Measurements from ENCODE around the gene SLC1A1.

SLC1A1 gene

DNA sequence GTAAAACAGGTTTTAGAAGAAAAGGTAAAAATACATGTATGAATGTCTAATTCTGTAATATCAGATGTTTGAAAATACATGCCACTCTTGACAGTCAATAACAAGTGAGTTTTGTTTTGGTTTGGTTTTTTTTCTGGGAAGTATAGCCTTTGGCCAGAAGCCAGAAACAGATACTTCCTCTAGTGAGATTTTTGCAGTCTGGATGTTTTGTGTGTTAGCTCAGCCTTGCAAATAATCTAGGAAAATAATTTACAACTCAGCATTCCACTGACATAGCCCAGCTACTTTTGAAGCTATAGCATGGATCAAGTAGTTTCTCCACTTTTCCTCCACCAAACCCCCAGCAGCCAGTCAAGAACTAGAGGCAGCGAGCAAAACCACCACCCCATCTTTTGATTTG is 56.7 kb downstream of the SLC1A1 start:
- DNase-seq = no peak

DNA sequence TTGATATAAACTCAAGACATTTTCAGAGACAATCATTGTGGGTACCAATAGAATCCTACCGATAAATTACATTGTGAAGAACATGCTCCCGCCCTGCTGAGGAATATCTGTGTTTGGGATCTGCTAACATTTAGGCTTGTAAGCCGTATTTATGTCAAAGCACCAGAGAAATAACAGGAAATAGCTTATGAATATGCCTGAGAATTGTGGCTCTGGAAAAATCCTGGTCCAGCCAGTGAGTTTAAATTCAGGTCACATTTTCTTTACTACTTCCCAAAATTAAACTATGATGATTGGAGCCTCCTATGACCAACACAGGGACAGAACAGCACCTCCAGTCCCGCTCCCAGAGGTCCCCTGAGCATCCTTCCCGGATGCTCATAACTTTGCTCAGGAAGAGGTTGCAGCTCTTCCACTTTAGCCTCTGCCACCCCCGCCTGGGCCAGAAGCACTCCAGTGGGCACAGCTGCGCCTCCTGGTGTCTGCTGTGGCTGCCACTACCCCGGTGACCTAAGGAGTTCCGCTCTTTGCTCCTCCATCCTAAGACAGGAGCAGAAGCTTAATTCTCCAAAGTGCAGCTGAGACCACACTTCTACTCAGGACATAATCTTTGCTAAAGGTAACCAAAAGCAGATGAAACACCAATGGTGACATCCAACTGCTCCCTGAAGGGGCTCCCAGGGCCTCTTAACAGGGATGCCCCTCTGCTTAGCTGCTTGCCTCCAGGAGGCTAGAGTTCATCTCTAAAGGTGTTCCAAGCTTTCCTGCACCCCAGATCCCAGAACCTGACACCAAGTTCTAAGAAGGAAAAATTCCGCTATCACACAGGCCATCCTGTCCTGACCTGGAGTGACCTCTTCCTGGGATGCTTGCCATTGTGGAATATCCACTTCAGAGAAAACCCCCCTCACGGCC is 58.8 kb downstream of the SLC1A1 start:
- DNase-seq = no peak

DNA sequence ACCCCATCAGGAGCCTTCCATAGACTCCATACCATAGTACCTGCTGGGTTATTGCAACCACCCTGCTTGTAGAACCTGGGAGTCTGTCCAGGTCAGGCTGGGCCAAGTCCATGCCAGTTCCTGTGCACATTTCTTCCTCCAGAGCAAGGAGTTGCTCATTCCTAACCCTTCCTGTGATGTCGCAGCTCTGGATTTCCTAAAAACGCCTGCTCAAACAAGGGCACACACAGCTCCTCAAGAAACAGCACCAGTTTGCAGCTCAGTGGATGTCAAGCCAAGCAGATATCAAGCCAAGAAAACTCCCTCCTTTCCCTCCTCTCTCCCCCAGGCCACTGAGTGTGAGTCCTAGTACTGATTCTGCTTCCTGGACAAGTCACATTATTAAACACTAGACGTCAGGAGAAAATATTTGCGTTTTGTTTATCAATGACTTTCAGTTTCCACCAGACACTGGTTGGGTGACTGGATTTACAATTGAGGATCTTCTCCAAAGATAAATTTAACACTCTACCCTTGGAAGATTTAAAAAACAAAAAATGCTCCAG is 59.6 kb downstream of the SLC1A1 start:
- DNase-seq = no peak

DNA sequence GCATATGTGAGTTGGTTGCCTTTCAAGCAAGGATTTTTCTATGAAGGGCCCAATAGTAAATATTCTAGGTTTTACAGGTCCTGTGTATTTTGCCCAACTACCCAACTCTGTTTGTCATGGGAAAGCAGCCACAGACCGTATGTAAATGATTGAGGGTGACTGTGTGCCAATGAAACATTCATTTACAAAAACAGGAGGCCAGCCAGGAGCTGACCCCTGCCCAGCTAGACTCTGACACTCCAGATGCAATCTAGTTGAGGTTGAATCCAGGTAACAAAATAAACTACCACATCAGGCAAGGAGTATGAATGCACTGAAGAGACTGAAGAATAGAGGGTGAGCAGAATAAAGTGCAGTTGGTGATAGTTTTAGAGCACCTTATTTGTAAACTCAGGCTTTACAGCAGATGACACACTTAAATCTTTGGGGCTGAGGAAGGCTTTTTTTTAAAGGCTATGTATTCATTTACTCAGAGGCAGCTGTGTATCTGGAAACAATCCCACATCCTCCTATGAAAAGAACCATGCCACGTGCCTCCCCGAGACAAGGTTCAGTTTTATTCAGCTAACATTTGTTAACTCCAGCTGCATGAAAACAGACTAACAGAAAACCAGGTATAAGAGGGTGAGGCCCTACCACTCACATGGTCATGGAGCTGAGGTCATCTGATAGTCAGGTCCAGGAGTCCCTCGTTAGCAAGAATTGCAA is 60.7 kb downstream of the SLC1A1 start:
- no peak for DNase-seq

DNA sequence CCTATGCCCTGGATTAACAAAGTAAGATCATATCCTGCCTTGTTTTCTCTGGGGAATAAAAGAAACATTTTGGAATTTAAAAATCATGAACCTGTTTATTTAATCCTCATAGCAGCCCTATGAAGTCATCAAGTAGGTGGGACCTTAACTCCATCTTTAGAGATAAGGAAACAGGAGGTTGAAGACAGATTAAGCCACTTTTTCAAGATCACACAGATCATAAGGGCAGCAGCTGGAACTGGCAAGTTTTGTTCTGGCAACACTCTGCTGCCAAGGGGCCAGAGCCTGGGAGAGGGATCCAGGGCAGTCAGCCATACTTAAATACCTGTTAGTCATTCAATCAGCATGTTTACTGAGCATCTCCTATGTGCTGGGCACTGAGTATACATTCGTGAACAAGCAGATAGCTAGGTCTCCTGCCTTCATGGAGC is 63.7 kb downstream of the SLC1A1 start:
- no peak for DNase-seq

DNA sequence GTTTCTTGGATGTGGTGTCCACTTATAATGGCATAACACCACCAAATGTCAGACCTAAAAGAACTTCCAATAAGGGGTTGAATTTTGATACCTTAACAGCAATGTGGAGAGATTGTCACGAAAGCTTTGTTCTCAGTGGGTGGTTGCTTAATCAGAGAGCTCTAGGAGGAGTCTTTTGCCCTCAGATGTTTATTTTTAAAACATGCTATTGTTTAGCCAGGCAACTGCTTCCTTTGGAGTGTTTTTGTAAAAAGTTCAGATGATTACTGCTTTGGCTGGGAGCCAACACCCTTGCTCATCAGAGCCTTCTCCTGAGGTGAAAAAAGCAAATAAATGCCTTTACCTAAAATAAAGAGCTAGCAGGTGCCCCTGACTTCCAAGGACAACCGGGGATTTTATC is 65.0 kb downstream of the SLC1A1 start:
- no peak for DNase-seq

DNA sequence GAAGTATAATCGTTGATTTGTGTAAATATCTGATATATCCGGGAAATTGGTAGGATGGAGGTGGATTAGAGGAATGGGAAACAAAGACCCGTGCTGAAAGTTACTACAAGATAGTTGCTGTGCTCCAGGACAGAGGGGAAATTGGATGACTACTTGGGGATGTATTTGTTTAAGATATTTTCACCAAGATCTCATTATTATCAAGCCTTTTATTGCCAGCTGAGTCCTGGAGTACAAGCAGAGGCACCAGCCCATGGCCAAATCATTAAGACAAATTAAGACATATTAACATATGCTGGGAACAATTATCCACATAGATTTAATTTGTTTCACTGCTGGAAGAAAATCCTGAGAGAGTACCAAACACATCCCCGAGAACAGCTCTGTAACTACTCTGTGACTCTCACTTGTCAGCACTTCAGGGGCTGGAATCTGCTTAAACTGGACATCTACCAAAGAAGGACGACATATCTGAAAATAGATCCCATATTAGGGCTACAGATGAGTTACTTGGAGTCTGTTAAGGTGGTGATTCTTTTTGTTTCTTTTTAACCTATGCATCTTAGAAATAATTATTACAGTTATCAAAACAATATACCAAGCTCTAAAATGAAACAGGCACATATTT is 68.2 kb downstream of the SLC1A1 start:
- DNase-seq = no peak

DNA sequence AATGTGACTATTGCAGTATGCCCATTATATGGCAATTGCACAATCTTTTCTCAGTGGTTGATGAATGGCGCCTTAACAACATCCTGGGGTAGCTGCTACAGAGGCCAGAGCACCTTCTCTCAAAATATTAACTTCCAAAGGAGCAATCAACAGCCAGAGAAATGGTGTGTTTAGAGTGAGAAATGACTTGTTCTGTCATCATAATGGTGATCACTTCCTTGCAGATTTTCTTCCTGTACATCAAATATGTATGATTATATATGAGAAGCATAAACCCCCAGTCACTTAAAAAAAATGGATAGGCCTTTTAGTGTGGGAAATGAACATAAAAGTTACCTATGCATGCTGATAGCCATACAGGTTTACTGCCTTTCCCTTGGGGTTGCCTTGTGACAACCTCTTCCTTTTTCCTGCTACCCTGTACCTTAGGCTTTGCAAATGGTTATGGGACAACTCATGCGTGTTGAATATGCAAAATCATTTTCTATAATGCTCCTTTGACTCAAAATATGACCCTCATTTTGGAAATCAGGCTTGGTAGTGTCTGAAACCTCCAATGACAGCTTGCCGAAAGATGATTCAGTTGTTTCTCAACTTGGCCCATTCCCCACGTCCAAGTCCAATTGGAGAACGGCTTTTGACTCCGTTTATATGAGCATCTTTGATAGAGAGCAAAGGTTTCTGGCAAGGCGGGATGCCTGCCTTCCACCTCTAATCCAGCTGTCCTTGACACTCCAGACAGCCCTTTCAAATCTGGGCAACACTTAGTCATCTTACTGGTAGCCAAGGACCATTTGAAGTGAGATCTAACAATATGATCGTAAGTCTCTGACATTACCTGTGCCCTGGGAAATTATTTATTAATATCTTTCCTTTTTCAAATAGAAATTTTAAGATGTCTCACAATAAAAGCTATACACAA is 69.3 kb downstream of the SLC1A1 start:
- no peak for DNase-seq

DNA sequence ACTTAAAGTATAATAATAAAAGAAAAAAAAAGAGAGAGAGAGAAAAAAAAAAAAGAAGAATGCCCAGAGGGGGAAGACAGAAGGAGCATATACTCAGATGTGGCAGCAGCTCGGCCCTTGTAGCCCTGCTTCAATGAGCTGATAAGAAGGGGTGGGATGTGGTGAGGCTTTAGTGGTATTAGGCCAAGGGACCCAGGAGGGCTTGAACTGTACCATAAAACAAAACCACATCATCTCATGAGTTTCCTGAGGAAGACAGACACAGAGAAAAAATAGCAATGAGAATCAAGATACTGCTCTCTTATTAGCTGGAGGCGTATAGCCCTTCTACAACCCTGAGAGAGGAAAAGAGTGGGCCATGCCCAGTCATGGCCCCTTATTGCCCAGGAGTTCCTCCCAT is 72.8 kb downstream of the SLC1A1 start:
- no peak for DNase-seq

DNA sequence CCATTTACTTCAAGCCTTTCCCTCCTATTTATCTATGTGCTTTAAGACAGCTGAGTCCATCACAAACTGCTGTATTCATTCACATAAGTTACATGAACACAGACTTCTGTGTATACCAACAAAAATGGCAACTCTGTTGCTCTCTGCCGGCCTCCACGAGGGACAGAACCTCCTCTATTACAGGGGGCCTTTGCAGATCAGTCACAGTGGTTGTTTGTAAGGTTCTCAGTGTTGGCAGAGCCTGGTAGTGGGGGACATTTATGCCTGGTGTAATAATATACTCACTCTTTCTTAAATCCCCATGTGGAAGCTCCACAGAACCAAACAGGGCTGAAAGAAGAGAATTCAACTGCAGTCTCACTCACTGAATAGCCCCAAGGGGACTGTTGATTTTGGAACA is 76.5 kb downstream of the SLC1A1 start:
- no peak for DNase-seq

DNA sequence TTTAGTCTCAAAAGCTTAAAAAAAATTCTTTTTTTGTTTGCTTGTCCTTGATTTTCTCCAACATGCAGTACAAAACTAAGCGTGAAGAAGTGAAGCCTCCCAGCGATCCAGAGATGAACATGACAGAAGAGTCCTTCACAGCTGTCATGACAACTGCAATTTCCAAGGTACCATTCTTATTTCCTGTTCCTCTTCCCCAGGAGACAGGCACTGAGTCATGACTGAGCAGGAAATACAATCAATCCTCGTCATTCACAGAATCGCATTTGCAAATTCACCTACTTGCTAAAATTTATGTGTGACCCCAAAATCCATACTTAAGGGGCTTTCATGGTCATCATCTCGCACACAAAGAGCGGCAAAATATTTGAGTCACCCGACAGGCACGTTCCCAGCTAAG is 77.3 kb downstream of the SLC1A1 start:
- DNase-seq = no peak

DNA sequence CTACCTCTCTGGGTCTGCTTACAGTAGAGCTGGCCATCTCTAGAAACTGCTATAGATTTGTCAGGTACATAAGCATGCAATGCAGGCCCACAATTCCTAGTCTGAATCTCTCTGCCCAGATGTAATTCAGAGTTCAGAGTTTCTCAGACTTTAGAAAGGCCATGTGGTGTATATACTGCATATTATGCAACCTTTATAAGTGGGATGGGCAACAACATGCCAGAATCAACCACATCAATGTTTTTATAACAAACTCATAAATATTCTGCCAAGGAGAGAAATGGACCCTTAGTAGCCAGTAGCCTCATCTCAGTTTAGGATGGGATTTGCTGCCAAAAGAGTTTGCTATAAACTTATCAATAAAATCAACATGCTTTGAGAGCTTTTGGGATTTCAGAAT is 78.8 kb downstream of the SLC1A1 start:
- no peak for DNase-seq

DNA sequence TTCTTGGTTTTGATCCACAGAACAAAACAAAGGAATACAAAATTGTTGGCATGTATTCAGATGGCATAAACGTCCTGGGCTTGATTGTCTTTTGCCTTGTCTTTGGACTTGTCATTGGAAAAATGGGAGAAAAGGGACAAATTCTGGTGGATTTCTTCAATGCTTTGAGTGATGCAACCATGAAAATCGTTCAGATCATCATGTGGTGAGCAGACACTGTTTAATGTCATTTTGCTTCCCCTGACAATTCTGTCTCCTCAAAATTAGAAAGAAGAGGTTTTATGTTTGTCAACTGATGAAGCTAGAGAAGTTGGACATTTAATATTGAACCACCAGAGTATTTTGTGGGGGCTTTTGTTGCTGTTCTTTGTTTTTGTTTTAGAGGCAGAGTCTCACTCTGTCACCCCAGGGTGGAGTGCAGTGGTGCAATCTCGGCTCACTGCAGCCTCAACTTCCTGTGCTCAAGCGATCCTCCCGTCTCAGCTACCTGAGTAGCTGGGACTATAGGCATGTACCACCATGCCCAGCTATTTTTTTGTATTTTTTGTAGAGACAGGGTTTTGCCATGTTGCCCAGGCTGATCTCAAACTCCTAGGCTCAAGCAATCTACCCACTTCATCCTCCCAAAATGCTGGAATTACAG is 82.0 kb downstream of the SLC1A1 start:
- DNase-seq = no peak

DNA sequence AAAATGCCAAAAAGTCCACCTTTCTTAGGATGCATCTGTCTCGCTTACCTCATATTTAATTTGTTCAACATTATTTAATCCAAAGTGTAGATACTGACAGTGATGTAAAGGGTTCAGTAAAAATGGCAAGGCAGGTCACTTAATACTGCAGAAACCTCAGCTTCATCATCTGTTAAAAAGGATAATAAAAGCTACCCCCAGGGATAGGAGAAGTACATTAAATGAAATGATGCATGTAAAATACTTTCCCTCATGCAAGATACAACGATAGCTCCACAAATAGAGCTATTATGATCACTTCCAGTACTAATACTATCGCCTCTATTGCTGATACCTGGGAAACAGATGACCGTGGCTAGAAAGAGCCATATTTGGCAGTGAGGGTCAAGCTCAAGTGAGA is 82.9 kb downstream of the SLC1A1 start:
- no peak for DNase-seq

DNA sequence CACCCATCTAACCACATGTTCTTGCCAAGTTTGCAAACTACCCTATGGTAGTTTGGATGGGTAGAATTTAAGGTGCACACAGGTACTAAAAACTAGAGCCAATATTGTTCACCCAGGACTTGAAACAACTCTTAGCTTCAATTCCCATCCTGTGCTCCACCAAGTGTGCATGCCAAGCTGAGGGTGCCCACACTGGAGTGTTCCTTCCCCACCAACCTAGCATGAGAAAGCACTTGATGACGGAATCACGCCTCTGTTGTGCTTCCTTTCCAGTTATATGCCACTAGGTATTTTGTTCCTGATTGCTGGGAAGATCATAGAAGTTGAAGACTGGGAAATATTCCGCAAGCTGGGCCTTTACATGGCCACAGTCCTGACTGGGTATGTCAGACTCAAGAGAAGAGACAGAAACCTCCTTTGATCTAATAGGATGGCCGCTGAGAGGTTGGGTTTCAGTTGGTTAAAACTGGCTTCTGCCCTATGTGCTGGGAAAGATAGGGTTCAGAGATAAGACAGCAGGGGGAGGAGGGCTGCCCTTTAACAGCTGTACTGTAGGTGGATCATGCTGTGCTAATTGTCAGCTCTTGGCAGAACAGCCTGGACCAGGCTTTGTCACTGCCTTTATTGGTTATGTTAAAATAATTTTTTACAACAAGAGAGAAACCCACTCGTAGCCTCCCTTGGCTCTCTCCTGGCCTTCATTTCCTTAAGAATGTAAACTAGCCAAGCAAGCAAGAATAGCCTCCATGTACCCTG is 83.5 kb downstream of the SLC1A1 start:
- DNase-seq = no peak

DNA sequence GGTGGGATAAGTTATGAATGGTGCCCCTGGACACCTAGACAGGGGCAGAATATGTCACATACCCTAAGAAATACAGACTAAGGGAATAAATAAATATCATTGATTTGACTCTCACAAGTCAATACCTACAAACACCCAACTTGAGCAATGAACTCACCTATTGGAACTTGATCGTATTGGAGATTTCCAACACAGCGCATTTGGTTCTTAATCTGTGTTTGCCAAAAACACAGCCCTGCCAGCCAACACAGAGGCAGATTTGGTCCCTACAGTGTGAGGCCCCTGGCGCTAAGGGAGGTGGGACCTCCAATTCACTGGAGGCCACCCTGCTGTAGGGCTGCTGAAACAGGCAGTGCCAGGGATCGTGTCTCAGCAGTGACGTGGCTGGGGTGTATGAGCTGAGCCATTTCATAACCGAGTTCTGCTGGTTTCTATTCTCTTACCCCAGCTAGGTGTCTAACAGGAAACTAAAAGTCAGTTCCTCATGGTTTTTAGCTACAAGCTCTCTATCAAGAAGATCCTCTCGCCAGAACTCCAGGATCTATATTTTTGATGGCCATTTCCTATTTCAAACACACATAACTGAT is 84.5 kb downstream of the SLC1A1 start:
- DNase-seq = no peak

DNA sequence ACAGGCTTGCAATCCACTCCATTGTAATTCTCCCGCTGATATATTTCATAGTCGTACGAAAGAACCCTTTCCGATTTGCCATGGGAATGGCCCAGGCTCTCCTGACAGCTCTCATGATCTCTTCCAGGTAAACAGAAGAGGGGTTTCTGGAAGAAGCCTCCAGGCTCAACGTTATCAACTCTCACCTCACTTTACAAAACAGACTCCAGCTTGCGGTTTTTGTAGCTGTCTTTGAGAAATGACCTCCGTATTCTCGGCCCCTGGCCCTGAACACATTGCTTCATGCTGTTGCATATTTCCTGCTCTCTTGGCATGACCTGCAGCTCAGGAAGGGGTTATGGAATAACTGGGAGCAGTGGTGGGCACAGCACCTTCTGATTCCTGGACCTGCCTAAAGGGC is 85.7 kb downstream of the SLC1A1 start:
- no peak for DNase-seq

DNA sequence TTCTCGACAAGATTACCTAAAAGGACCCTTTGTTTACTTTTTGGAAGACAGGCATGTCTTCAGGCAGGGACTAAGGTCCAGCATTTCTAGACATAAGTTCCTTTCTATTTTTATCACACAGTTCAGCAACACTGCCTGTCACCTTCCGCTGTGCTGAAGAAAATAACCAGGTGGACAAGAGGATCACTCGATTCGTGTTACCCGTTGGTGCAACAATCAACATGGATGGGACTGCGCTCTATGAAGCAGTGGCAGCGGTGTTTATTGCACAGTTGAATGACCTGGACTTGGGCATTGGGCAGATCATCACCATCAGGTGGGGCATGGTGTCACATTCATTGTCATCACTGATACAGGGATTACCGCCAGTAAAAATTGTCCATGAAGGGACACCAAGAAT is 86.2 kb downstream of the SLC1A1 start:
- no peak for DNase-seq

DNA sequence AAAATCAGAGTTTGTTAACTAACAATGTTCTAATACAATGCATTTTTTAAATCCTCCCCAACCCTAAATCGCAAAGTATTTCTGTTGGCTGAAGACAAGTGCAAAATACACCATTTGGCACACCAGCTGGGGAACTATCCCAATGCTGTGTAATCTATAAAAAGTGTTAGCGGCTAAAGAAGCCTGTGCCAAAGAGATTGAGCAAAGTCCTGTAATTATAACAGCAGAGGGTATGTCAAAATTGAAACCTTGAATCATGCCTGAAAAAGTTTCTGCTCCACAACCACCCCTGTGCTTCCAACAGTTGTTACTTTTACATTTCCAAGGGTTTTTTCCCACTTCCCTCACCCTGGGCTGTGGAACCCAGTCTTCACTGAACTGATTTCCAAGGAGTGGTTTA is 88.7 kb downstream of the SLC1A1 start:
- no peak for DNase-seq

DNA sequence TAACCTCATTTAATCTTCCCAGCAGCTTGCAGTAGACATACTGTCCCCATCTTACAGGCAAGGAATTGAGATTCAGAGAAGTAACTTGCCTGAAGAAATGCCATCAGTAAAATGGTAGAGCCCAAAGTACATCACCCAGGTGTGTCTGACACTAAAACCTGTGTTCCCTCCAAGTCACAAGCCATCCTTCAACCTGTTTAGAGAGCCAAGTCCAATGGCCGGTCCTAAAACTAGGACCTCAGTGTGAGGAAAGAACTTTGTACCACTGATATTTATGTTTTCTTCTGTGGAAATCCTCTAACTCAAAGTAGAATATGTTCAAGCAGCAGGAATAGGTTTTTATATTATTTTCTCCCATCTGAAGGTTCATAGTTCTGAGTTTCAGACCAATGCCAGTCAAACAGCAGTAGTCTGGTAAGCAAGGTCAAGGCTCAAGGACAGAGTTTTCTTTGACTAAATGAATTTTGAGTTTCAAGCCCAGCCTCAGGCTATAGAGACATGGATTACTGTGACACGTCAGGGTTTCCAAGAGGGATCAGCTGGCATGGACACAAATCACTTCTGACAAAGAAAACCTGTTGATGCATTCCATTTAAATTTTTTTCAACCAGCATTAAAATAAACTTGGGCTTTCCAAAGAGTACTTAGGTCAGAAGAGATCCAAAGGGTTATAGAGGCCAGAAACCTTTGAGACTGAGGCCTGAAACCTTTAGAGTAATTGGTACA is 90.9 kb downstream of the SLC1A1 start:
- no peak for DNase-seq

Data from NCI-H2107 (cell line).